Hematopoietic multipotent progenitor cell treated with erythropoietin and hydrocortisone succinate and interleukin-3 and kit ligand, for 15 days (in vitro differentiated cells): ENCODE data around the gene METTL16.
"Not testable (repeated sequence)": the region's sequence is repeated elsewhere in the genome, so short reads cannot be mapped to it uniquely, and the experiment has no call there.

Source experiments
- DNase-seq: peaks from one replicate; pipeline ENCODE4 v3.0.0-alpha.2; 2015; ENCODE audit warnings: low spot score

Gene METTL16

DNA sequence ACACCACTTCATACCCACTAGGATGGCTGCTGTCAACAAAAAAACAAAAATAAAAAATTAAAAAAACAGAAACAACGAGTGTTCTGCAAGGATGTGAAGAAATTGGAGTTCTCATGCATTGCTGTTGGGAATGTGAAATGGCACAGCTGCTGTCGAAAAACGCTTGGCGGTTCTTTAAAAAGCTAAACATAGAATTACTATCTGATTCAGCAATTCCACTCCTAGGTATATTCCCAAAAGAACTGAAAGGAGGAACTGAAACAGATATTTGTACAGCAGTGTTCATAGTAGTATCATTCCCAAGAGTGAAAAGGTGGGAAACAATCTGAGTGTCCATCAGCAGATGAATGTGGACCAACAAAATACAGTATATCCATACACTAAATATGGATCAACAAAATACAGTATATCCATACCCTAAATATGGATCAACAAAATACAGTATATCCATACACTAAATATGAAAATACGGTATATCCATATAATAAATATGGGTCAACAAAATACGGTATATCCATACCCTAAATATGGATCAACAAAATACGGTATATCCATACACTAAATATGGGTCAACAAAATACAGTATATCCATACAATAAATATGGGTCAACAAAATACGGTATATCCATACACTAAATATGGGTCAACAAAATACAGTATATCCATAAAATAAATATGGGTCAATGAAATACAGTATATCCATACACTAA lies 8.7 kb downstream of the METTL16 start:
- no peak for DNase-seq

DNA sequence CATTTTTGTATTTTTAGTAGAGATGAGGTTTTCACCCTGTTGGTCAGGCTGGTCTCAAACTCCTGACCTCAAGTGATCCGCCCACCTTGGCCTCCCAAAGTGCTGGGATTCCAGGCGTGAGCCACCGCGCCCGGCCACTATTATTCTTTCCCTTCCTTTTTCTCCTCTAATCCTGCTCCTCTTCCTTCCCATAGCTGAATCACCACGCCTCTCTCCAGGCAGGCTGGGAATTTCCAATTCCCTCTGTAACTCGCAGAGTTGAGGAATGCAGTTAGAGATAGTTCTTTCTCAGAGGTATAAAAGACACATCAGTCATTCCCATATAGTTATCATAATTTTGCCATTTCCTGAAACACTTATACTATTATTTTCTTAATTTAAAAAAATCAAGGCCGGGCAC lies 11.2 kb downstream of the METTL16 start:
- no peak for DNase-seq

DNA sequence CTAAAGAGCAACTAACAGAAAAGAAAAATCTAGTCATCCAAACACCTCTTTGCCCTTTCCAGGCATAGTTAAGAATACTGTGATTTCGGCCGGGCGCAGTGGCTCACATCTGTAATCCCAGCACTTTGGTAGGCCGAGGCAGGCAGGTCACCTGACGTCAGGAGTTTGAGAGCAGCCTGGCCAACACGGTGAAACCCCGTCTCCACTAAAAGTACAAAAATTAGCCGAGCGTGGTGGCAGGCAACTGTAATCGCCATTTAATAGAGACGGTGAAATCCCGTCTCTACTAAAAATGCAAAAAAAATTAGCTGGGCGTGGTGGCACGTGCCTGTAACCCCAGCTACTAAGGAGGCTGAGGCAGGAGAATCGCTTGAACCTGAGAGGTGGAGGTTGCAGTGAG lies 22.4 kb downstream of the METTL16 start:
- not testable (repeated sequence) for DNase-seq

DNA sequence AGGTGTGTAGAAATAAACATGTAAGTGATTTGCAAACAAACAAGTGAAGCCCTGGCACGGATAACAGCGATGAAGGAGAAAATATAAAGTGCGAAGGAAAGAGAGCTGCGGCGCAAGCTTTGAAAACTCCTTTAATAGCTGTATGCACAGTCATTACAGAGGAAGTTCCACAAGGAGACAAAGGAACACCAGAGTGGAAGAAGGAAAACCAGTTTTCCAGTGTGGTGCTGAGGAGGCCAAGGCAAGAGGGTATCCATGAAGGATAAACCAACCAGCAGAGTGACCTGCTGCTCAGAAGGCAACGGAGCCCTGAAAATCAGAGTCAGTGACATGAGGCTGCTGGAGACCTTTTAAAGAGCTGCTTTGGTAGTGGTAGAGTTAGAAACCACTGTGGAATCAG lies 24.4 kb downstream of the METTL16 start:
- no peak for DNase-seq

DNA sequence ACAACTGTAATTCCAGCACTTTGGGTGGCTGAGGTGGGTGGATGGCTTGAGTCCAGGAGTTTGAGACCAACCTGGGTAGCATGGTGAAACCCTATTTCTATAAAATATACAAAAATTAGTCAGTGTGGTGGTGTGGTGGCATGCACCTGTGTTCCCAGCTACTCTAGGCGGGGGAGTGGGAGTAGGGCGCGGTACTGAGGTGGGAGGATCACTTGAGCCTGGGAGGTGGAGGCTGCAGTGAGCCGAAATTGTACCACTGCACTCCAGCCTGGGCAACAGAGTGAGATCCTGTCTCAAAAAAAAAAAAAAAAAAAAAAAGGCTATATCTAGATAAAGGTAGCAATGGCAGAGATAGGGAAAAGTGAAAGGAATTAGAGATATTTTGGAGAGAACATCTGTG lies 25.0 kb downstream of the METTL16 start:
- not testable (repeated sequence) for DNase-seq

DNA sequence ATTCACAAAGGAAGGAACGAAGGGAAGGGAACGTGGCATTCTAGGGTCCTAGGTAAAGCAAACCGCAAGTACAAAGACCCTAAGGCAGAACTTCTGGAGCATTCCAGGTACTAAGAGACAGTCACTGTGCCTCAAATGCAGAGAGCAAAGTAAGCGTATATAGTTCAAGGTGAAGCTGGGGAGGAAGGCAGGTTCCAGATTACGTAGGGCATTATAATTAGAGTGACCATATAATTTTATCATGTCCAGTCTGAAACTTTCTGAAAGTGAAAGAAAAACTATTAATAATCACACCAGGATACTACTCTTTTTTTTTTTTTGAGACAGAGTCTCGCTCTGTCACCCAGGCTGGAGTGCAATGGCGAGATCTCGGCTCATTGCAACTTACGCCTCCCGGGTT lies 25.7 kb downstream of the METTL16 start:
- no peak for DNase-seq

DNA sequence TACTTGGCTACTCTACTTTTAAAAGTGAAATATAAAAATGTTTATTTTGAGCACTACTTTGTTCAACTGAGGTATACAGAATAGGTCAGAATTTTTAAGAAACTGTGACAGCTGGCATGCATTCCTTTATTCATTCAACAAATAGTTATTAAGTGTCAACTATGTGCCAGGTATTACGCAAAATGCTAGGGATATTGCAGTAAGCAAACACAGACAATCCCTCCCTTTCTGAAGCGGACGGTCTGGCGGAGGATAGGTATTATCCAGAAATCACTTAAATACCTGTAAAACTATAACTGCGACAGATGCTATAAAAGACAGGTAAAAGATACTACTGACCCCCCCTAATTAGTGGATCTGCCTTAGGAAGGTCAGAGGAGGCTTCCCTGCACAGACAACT lies 26.1 kb downstream of the METTL16 start:
- DNase-seq, result no peak

DNA sequence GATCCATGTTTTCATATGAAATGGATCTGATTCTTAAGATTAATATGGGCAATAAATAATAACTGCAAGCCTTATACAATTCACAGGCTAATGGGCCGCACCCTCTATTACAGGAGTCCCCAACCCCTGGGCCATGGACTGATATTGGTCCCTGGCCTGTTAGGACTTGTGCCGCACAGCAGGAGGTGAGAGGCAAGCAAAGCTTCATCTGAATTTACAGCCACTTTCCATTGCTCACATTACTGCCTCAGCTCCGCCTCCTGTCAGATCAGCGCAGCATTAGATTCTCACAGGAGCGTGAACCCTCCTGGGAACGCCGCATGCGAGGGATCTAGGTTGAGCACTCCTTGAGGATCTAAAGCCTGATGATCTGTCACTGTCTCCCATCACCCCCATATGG lies 26.8 kb downstream of the METTL16 start:
- no peak for DNase-seq

DNA sequence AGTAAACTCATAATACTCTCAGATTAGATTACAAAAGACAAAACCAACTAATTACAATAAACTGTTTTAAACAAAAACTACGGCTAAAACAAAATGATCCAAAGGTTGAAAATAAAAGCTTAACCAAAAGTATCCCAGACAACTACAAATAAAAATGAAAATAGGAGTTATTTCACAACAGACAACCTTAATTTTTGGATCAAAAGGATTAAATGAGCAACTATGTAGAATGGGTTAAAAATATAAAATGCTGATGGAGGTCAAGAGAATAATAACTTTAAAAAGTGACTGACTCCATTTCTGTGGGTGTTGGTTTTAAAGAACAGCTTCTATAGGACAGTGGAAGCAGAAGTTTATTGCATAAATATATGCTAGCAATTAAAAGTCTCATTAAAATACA lies 28.6 kb downstream of the METTL16 start:
- no peak for DNase-seq

DNA sequence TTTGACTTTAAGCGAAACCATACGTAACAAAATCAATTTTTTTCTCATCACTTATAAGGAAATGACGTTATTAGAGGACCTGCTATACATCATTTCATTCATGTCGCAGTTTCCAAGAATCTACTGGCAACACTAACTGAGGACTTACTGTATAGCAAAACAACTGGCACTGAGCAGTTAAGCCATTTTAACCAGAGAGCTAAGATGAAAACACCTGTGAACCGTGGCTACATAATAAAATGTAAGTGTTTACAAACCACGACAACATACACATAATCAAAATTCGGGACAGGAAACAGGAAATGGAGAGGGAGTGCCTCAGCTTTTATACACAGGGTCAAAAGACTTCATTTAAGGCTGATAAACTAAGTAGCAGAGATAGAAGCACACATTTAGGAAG lies 29.5 kb downstream of the METTL16 start:
- no peak for DNase-seq

DNA sequence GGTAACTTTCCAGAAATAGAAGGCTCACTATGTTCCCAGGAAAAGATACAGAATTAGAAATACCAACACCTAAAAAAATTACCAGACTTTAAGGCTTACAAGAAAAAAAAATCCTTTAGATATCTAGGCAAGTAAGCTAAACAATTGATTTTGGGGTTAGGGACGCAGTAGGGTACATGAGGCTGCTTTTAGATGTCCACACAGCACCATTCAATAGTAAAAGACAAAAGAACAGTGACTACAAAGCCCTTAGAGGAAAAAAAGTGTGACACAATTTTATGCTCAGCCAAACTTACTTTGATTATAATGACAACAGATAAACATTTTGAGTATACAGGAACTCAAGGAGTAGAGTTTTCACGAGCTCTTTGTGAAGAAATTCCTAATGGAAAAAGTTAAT lies 29.9 kb downstream of the METTL16 start:
- no peak for DNase-seq

DNA sequence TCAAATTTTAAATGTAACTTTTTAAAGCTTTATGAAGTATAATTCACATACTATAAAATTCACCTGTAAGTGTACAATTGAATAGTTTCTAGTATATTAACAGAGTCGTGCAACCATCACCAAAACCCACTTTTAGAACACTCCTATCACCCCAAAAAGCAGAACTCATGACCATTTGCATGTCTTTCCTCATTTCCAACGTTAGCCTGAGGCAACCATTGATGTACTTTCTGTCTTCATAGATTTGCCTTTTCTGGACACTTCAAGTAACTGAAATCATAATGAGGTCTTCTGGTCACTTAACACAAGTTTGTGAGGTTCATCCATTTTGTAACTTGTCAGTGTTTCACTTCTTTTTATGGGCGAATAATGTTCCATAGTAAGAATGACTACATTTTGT lies 33.2 kb downstream of the METTL16 start:
- no peak for DNase-seq

DNA sequence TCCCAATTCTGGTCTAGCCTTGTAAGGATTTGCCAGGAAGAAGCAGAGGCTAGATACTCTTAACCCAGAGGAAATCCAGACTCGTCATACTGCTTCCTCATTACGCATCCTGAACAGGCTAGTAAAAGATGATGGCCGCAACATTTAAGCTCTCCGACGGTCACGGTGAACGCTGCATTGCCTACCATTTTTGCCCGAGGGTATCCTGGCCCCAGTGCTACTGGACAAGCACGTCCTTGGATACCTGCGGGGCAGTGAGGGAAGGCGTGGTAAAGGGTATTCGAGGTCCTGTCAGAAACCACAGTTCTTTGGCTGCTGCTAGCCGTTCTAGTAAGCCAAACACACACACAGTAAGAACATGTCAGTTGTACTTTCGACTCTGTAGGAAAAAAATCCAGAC lies 36.6 kb downstream of the METTL16 start:
- DNase-seq, result no peak

DNA sequence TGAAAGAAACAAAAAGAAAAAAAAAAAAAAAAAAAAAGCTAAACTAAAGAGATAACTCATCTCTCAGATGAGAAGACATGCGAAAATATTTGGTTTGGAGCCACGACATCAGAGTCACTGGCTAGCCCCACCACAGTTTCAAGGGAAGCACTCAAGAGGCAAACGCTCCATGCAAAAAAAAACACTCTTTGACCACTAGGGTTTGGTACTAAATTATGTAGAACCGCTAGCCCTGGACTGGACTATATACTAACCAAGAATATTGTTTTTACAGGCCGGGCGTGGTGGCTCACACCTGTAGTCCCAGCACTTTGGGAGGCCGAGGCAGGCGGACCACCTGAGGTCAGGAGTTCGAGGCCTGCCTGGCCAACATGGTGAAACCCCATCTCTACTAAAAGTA lies 37.3 kb downstream of the METTL16 start:
- DNase-seq, result no peak

DNA sequence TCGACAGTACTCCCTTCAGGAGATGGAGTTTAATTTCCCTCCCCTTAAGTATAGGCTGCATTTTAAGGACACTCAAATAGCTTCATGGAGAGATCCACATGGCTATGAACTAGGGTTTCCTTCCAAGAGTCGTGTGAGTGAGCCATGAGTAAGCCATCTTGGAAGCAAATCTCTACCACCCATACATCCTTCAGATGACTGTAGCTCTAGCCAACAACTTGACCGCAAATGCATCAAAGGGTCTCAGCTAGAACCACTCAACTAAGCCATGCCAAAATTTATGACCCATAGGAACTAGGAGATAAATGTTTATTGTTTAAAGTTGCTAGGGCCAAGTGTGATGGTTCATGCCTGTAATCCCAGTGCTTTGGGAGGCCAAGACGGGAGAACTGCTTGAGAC lies 43.4 kb downstream of the METTL16 start:
- no peak for DNase-seq

DNA sequence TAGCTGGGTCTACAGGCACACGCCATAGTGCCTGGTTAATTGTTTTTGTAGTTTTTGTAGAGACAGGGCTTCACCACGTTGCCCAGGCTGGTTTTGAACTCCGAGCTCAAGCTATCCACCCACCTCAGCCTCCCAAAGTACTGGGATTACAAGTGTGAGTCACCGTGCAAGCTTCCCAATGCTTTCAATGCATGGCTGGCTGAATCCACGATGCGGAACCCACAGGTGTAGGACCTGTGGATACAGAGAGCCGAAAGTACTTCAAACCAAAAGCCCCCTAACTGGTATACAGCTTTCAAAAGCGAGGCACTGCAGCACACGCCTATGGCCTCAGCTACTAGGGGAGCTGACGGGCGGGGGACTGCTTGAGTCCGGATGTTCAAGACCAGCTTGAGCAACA lies 44.8 kb downstream of the METTL16 start:
- DNase-seq, result no peak

DNA sequence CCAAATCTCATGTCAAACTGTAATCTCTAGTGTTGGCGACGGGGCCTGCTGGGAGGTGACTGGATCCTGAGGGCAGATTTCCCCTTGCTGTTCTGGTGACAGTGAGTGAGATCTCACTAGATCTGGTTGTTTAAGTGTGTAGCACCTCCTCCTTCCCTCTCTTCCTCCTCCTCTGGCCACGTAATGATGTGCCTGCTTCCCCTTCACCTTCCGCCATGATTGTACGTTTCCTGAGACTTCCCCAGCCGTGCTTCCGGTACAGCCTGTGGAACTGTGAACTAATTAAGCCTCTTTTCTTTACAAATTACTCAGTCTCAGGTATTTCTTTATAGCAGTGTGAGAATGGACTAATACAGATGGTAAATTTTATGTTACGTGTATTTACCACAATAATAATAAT lies 49.2 kb downstream of the METTL16 start:
- DNase-seq, result no peak

DNA sequence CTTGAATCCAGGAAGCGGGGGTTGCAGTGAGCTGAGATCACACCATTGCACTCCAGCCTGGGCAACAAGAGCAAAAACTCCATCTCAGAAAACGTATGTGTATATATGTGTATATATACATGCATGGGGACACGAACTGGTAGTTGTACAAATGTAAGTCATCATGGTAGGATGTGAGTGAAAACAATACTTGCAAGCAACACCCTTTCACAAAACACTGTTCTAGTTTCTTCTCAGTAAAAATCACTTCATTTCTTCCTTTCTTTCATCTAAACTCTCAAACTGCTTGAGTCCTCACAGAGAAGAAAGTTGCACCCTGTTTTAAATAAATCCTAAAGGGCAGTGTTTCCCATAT lies 51.8 kb downstream of the METTL16 start:
- DNase-seq, result no peak

DNA sequence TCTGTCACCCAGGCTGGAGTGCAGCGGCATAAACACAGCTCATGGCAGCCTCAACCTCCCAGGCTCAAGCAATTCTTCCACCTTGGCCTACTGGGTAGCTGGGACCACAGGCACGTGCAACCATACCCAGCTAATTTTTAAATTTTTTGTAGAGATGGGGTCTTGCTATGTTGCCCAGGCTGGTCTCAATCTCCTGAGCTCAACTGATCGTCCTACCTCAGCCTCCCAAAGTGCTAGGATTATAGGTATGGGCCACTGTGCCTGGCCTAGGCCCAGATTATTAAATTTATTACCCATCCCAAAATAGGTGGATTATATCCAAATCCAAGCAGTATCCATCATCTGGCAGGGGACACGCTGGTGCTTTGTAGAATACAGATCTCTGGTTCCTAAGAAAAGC lies 53.8 kb downstream of the METTL16 start:
- DNase-seq, result no peak

DNA sequence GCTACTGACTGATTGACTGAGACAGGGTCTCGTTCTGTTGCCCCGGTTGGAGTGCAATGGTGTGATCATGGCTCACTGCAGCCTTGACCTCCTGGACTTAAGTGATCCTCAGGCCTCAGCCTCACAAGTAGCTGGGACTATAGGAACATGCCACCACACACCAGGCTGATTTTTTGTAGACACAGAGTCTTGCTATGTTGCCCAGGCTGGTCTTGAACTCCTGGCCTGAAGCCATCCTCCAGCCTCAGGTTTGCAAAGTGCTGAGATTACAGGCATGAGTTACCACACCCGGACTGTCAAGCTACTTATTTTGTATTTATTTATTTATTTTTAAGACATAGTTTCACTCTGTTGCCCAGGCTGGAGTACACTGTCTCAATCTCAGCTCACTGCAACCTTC lies 55.2 kb downstream of the METTL16 start:
- DNase-seq, result no peak

DNA sequence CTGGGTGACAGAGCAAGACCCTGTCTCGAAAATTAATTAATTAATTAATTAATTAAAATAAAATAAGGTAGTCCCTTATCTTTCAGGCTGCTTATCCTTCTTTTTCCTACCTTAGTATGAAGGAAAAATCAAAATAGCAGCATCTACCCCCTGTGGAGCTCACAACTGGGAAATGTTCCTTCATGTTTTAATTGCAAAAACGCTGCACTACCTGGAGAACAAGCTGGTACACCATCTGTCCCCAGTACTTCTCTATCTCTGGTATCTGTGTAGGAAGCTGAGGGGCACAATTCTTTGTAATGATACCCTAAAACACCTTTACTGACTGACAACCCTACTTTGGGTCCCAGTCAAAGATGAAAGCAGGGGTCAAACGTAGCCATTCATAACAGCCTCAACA lies 55.7 kb downstream of the METTL16 start:
- DNase-seq, result no peak

DNA sequence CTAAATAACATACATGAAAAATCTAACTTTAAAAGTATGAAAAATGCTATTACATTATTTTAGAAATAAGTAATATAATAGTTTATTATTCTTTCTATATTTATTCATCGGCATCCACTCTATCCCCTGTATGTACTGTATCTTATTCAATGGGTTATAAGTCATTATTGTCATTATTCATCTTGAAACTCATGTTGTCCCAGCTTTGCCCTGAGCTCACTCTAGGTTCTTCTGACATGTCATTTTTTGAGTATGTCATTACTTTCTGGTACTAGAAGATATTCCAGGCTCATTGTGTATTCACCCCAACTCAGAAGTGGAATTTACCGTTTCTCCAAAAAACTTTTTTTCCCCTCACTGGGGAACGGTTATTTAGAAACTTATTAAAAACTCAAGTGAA lies 57.8 kb downstream of the METTL16 start:
- DNase-seq, result no peak

DNA sequence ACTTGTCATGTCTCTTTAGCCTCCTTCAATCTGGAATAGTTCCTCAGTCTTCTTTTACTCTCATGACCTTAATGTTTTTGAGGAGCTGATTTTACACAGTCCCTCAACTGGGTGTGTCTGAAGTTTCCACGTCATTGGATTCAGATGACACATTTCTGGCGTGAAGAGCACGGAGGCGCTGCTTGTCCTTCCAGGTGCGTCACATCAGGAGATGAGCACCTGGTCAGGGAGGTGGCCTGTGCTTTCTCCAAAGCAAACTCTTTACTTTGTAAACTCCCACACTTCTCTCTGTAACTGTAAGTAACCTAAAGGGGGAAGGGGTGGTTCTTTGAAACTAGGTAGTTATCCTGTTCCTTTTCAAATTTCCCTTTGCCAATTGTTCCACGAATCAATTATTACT lies 58.4 kb downstream of the METTL16 start:
- no peak for DNase-seq

DNA sequence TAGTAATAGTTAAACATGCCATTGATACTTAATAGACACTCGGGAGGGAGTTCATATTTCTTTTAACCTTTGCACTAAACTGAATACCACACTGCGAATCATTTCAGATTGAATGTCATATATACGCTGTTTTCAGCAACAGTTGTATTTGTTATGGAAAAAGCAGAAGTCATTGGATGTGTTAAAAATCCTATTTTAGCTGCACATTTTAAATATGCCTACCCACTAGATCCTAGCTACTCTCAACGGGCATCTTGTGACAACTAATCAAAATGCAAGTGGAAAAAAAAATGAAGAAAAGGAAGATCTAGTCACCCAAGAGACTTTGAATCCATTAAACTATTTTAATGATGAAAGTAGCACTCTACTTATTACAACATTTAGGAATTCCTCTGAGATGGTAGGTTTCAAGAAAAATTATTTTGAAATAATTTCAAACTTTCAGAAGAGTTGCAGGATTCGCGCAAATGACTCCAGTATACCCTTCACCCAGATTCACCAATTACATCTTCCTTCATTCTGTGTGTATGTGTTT lies 59.4 kb downstream of the METTL16 start:
- no peak for DNase-seq
